ENCODE results near the gene ACSF3. TPM values are rescaled to one million over a fixed set of nuclear protein-coding genes. Genes with fewer than 3 reads are reported as not detected.
"Not testable (repeated sequence)": the region's sequence is repeated elsewhere in the genome, so short reads cannot be mapped to it uniquely, and the experiment has no call there.

Gene ACSF3
- total RNA-seq, 1 experiment from 2014 or later, result 16.2 TPM

DNA sequence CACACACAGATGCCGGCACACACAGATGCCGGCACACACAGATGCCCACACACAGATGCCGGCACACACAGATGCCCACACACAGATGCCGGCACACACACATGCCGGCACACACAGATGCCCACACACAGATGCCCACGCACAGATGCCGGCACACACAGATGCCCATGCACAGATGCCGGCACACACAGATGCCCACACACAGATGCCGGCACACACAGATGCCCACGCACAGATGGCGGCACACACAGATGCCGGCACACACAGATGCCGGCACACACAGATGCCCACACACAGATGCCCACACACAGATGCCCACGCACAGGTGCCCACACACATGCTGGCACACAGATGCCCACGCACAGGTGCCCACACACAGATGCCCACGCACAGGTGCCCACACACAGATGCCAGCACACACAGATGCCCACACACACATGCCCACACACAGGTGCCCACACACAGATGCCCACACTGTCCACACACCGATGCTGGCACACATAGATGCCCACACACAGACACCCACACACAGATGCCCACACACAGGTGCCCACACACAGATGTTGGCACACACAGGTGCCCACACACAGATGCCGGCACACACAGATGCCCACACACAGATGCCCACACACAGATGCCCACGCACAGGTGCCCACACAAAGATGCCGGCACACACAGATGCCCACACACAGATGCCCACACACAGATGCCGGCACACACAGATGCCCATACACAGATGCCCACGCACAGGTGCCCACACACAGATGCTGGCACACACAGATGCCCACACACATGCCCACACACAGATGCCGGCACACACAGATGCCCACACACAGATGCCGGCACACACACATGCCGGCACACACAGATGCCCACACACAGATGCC, 95.1 kb downstream of the ACSF3 start:
- not testable (repeated sequence) for DNase-seq (ENCODE audit: low read depth)

DNA sequence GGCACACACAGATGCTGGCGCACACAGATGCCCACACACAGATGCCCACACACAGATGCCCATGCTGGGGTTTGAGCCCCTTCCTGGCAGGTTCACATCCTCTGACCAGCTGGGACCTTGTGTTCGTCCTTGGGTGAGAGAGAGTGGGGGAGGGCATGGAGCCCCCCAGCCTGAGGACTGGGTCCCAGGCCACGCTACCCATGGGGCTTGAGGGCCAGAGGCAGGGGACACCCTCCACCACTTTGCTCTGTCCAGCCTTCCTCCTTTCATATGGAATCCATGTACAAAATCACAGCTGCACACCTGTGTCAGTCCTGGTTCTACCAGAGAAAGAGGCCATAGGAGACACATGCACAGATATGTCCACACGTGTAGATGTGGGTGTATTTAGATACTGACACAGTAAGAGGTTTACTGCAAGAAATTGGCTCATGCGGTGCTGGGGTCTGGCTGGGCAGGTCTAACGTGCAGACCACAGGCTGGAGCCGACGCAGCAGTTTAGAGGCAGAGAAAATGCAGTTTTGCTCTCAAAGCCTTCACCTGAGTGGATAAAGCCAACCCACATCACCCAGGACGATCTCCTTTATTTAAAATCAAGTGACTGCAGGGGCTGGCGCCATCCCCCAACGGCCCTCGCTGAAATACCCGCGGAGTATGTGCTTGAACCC, 95.8 kb downstream of the ACSF3 start:
- DNase-seq (ENCODE audit: low read depth), result no peak

DNA sequence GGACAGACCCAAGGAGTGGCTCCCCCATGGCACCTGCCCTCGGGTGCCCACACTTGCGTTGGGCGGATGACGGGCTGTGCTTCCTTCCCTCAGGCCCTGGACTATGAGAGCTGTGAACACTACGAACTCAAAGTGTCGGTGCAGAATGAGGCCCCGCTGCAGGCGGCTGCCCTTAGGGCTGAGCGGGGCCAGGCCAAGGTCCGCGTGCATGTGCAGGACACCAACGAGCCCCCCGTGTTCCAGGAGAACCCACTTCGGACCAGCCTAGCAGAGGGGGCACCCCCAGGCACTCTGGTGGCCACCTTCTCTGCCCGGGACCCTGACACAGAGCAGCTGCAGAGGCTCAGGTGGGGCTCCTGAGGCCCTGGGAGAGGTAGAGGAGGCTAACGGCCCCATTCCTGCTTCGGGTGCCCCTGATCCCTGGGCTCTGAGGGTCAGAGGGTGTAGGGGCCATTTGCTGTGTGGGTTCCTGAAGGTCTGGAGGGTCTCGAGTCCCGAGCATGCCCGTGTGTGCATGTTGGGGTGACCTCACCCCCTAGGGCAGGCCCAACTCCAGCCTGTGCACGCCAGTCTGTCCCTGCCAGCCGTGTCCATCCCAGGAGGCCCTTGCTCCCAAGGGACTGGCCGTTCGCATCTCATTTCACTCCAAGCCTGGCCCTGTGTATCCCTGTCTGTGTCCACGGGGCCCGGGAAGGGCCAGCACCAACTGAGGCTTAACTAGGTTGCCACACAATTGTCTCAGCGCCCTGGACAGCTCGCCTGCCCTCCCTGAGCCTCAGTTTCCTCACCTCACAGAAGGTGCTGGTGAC, 96.7 kb downstream of the ACSF3 start:
- no peak for DNase-seq (ENCODE audit: low read depth)

DNA sequence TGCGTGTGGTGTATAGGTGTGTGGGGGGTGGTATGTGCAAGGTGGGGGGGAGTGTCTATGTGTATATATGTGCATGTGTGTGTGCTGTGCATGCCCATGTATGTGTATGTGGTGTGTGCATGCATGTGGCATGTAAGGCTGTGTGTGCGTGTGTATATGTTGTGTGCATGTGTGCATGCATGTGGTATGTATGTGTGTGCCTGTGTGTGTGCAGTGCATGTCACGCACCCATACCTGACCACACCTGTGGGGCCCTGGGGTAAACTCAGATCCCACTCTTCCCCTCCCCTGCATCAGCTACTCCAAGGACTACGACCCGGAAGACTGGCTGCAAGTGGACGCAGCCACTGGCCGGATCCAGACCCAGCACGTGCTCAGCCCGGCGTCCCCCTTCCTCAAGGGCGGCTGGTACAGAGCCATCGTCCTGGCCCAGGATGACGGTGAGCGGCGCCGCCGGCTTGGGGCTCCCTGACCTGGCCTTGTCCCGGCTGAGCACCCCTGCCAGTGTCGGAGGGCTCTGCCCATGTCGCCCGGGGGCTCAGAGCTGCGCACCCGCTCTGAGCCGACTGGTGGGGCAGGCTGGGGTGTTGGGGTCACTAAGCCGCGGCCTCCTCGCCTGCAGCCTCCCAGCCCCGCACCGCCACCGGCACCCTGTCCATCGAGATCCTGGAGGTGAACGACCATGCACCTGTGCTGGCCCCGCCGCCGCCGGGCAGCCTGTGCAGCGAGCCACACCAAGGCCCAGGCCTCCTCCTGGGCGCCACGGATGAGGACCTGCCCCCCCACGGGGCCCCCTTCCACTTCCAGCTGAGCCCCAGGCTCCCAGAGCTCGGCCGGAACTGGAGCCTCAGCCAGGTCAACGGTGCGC, 97.6 kb downstream of the ACSF3 start:
- DNase-seq (ENCODE audit: low read depth), result no peak

DNA sequence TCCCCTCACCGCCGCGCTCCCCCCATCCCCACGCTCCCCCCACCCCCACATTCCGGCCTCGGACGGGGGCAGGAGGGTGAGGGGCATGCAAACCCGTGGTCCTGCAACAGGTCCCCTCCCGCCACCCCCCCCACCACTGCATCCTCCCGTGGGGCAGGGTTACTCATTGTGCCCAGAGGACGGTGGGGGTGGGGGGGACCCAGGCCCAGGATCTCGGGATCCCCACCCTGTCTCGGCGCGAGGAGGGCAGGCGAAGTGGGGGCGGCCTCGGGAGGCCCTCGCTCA, 98.2 kb downstream of the ACSF3 start:
- no peak for DNase-seq (ENCODE audit: low read depth)

DNA sequence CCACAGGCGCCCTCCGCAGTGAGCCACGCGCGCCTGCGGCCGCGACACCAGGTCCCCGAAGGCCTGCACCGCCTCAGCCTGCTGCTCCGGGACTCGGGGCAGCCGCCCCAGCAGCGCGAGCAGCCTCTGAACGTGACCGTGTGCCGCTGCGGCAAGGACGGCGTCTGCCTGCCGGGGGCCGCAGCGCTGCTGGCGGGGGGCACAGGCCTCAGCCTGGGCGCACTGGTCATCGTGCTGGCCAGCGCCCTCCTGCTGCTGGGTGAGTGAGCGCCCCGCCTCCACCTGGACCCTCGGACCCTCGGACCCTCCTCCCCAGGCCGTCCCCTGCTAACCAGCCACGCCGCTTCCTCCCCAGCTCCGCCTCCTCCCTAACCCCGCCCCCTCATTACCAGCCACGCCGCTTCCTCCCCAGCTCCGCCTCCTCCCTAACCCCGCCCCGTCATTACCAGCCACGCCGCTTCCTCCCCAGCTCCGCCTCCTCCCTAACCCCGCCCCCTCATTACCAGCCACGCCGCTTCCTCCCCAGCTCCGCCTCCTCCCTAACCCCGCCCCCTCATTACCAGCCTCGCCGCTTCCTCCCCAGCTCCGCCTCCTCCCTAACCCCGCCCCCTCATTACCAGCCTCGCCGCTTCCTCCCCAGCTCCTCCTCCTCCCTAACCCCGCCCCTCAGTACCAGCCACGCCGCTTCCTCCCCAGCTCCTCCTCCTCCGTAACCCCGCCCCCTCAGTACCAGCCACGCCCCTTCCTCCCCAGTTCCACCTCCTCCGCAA, 98.7 kb downstream of the ACSF3 start:
- peak; percentile 62 for DNase-seq (ENCODE audit: low read depth)

DNA sequence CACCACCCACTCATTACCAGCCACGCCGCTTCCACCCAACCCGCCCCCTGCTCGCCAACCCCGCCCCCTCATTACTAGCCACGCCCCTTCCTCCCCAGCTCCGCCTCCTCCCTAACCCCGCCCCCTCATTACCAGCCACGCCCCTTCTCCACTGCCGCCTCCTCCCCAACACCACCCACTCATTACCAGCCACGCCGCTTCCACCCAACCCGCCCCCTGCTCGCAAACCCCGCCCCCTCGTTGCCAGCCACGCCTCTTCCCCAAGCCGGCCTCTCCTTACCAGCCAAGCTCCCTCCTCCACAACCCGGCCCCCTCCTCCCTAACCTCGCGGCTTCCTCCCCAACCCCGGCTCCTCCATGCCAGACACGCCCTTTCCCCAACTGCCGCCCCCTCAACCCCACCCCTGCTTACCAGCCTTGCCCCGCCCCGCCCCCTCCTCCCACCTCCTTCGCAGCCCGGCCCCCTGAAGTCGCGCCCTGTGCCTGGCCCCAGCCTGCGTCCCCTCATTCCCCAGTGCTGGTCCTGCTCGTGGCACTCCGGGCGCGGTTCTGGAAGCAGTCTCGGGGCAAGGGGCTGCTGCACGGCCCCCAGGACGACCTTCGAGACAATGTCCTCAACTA, 99.4 kb downstream of the ACSF3 start:
- no peak for DNase-seq (ENCODE audit: low read depth)

DNA sequence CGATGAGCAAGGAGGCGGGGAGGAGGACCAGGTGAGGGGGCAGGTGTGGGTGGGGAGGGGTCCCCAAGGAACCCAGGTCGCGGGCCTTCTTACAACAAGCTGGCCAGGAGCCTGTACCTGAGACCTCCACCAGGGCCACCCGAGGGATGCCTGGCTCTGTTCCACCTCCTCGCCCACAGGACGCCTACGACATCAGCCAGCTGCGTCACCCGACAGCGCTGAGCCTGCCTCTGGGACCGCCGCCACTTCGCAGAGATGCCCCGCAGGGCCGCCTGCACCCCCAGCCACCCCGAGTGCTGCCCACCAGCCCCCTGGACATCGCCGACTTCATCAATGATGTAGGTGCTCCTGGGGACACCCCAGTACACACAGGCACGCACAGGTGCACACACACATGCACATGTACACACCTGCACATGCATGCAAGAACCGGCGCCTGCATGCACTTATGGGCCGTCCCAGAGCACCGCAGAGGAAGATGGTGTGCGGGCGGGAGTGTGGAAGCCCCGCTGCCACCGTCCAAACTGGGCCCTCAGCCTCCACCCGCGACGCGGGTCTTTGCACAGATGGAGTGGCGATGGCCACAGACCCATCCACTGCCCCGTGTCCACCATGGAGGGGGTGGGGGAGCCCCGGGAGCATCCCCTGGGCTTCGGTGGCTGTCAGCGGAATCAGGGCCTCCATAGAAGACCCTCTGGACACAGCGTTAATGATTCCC, 100.1 kb downstream of the ACSF3 start:
- DNase-seq (ENCODE audit: low read depth), result no peak

DNA sequence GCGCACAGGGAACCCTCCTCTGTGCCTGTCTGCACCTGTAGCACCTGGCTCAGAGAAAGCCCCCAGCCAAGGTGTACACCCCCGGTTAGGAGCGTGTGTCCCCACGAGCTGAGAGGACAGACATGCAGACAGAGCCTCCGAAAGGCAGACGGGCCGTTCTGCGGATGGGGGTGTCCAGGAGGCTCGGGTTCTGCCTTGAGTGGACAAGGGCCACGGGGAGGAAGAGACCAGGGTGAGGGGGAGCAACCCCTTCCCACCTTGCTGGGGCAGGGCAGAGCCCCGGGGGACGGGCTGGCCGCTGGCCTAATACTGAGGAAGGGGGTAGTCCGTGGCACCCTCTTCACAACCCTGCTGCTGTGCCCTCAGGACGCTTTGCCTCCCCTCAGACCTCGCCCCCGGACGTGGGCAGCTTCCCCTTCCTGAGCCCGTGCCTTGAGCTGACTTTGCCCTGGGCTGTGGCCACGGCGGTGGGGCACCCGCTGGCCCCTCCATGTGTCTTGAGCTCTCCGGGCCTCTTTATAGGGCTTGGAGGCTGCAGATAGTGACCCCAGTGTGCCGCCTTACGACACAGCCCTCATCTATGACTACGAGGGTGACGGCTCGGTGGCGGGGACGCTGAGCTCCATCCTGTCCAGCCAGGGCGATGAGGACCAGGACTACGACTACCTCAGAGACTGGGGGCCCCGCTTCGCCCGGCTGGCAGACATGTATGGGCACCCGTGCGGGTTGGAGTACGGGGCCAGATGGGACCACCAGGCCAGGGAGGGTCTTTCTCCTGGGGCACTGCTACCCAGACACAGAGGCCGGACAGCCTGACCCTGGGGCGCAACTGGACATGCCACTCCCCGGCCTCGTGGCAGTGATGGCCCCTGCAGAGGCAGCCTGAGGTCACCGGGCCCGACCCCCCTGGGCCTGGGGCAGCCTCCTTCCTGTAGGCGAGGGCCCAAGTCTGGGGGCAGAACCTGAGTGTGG, 101.0 kb downstream of the ACSF3 start:
- DNase-seq (ENCODE audit: low read depth), result no peak

DNA sequence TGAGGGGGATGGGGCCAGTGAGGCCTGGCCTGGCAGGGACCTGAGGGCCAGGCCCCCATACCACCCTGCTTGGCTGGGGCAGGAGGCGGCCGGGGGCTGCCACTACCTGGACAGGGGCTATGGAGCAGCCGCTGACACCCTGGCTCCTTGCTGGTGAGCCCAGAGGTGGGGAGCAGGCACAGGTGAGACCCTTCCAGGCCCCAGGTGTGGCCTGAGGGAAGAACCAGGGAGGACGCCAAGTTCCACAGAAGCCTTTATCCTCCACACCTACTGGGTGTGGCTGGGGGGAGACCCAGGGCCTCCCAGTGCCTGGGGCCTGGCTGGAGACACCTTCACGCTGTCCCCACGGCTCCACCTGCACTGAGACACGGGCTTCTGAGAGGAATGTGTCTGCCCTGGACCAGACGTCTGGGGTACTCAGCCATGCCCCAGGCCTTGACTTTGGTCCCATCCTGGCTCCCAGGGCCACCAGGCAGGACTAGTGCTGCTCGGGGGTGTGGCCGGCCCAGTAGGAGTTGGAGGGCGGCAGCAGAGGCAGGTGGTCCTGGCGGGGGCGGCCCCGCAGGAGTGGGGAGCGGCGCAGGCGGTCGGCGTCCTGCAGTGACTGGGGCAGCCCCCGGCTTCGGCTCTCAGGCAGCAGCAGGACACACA, 102.0 kb downstream of the ACSF3 start:
- no peak for DNase-seq (ENCODE audit: low read depth)

DNA sequence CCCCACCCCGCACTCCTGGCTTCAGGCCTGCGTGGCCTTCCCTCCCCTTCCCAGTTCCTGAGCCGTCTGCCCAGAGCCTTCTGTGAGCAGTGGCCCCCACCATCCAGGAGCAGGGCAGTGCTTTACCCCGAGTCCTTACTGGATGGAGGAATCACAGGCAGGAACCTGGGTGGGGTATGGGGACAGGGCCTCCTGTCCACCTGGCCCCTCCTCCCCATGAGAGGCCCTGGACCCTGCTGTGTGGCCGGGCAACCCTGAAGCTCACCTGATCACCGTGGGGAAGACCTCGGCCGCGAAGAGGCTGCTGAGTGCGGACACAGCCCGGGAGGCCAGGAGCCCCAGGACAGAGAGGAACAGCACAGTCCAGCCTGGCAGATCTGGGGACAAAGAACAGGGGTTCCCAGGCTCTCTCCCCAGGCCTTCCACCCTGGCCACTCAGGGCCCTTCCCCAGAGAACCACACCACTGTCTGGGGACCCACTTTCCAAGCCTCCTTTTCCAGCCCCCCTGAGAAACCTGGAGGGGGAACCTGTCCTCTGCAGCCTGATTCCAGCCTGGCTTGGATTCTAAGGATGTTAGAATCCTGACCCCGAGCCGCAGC, 103.5 kb downstream of the ACSF3 start:
- DNase-seq (ENCODE audit: low read depth), result no peak

DNA sequence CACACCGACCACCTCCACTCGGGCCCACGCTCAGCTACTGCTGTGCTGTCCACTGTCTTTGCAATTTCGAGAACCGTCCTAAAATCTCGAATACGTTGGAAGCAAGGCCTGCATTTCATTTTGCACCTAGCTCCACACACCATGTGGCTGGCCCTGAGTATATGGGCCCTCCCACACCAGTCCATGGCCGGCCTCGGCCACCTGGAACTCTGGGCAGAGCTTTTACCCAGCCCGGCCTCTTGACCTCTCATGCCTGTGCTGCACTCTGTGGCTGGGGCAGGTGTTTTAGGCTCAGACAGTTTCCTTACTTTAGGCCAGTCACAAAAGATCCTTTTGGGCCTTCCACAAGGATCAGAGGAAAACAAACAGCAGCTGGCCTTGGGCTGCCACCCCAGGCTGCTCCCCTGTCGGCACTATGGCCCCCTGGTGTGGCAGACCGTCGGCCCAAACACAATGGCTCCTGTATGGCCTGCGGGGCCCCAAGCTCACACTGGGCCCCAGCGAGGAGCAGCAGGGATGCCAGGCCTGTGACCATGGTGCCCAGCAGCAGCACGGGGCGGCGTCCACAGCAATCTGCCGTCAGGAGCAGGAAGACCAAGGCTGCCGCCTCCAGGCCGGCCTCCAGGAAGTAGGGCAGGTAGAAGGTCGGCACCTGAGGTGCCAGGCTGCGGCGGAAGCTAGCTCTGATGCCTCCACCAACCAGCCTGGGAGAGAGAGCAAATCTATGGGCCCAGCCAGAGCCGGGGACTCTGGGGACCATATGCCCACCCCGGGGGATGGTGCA, 104.2 kb downstream of the ACSF3 start:
- DNase-seq (ENCODE audit: low read depth), result no peak

DNA sequence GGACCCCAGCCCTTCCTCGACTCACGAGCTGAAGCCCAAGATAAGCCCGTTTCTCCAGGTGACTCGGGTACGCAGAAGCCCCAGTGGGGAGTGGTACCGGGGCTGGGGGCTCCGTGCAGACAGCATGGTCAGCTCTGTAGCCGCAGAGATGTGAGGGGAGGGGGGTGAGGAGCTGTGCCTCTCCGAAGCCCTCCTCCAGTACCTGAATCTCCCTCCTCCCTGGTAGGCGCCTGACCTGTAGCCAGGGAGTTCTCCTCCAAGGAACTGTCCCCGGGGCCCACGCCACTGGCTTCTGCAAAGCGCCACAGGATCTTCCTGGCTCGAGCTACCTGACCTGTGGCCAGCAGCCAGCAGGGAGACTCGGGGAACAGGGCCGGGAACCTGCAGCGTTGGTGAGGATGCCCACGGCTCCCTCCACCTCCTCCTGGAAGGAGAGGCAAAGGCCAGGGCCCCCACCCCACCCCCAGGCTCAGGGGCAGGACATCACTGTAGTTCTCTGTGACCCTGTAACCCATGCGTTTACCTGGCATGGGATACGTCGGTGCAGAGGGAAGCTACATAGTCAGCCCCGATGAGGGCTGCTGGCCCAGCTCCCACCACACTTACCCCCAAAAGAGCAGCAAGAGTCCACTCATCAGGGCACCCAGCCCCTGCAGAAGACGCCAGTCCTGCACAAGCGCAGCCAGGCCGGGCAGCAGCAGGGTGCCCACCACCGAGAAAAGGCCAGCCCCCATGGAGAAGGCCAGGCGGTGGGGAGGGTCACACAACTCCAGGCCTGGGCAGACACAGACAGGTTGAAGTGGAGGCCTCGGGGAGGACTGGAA, 105.0 kb downstream of the ACSF3 start:
- no peak for DNase-seq (ENCODE audit: low read depth)

DNA sequence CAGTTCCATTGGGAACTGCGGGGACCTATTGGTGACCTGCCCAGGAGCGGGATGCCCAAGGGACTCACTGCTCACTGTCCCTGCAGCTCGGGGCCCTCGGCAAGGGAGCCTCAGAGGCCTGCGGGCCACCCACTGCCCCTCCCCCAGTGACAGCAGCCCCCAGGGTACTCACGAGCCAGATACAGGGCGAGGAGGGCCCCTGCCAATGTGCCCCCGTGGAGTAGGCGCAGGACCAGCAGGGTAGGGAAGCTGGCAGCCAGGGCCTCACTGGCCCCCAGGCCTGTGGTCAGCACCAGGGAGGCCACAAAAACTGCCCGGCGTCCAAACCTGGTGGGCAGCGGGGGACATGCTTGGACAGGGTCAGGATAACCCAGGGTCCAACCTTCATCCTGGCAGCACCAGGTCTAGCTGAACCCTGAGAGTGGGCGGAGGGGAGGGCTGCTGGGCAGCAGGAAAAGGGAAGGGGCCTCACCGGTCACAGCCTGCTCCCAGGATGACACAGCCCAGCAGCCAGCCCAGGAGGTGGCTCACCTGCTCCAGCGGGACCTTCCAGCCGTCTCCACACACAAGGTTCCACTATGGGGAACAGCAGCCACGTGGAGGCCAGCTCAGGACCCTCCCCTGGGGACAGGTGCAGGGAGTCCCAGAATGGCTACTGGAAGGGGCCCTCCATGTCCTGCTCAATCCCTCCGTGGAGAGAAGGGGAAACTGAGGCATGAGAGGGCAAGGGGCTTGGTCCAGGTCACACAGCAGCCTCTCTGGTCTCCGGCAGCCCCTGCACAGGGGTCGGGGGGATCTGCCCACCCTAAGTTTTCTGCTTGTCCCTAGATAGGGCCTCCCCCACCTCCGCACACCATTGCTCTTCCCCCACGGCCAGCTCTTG, 105.8 kb downstream of the ACSF3 start:
- no peak for DNase-seq (ENCODE audit: low read depth)
